Measurements from ENCODE around the gene NAV2. TPM values are rescaled to one million over a fixed set of nuclear protein-coding genes. Genes with fewer than 3 reads are reported as not detected.

Gene NAV2
- total RNA-seq, 1 experiment from 2014 or later, result 46.3 TPM

DNA sequence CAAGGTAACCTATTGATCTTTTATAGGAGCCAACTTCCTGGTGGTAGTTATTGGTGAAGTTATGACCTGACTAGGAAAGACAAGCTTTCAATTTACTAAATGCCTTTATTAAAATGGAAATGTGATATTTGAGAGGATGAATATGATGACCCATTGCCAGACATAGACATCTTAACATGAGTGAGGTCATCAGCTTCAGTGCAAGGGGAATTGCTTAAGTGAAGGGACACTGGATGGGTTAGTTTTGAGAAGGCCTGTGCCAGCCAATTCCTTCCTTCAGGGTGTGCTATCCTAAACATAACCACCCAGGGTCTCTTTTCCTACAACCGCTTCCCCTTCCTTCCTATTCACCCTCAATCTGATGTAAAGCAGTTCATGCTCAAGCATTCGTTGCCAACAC, 21.5 kb downstream of the NAV2 start:
- H3K27me3 ChIP-seq (ENCODE audit: insufficient read depth, low read length), result no peaks in the 10 kb centered on the region; the same call in 1 of the 2 replicates
- no peak for DNase-seq
- H3K9ac ChIP-seq (ENCODE audit: extremely low read depth, insufficient read length, low read length), result no peak overlapping the region
- H3K9me3 ChIP-seq (ENCODE audit: control insufficient read depth, low read depth, low read length), result no peaks in the 10 kb centered on the region
- no peak overlapping the region for H3K23ac ChIP-seq (ENCODE audit: insufficient read length, low read depth, low read length)
- no peak overlapping the region for H4K8ac ChIP-seq (replicated peaks; ENCODE audit: insufficient read length, low read depth, low read length)
- Mint-ChIP-seq H3K4me1 (no peaks in the 10 kb centered on the region; a peak in 2 of 4 replicates), H3K9me3 (no peaks in the 10 kb centered on the region), H3K4me3 (no peak overlapping the region), H3K27ac (no peak overlapping the region), H3K36me3 (ENCODE audit: insufficient read depth in 1 of 3, low read depth in 3 of 3) (no peaks in the 10 kb centered on the region; a peak in 1 of 7 replicates), H3K27me3 (ENCODE audit: low read depth) (peaks cover 8% of the 10 kb centered on the region)
- H2AK5ac ChIP-seq (ENCODE audit: insufficient read length, low read length), result no peak overlapping the region
- H4K20me1 ChIP-seq (ENCODE audit: control insufficient read depth, insufficient read depth, insufficient read length), result no peaks in the 10 kb centered on the region
- H4K5ac ChIP-seq (ENCODE audit: insufficient read length, low read depth, low read length), result no peak overlapping the region
- WGBS (ENCODE audit: extremely low coverage, insufficient read length, low lambda C conversion rate), result no CpG with 5 or more reads among the region's 2 CpGs
- no peak overlapping the region for H4K91ac ChIP-seq (ENCODE audit: insufficient read length, low read depth, low read length)
- no peak overlapping the region for H3K56ac ChIP-seq (ENCODE audit: insufficient read length, low read depth, low read length)
- H3K23me2 ChIP-seq (ENCODE audit: insufficient read length, low read depth, low read length, poor library complexity, severe bottlenecking), result no peaks in the 10 kb centered on the region
- H2BK20ac ChIP-seq (ENCODE audit: low read depth, low read length, poor library complexity, severe bottlenecking), result no peak overlapping the region
- no peak overlapping the region for H3K4ac ChIP-seq (ENCODE audit: low read depth, low read length)
- H3K4me2 ChIP-seq (ENCODE audit: insufficient read depth, insufficient read length, low read length), result no peak overlapping the region
- no peak overlapping the region for H3T11ph ChIP-seq (ENCODE audit: low read length)
- H3K79me1 ChIP-seq (ENCODE audit: insufficient read depth, low read depth, low read length, poor library complexity, severe bottlenecking), result no peaks in the 10 kb centered on the region
- H3K18ac ChIP-seq (ENCODE audit: insufficient read length, low read depth, low read length), result no peak overlapping the region
- no peak overlapping the region for H2BK120ac ChIP-seq (ENCODE audit: low read depth, low read length, poor library complexity, severe bottlenecking)
- no peak overlapping the region for H3K14ac ChIP-seq (ENCODE audit: insufficient read depth, low read length)
- H2BK15ac ChIP-seq (ENCODE audit: low read depth, low read length), result no peak overlapping the region
- H2AFZ ChIP-seq (ENCODE audit: low read length), result no peak overlapping the region
- H3K79me2 ChIP-seq (ENCODE audit: insufficient read depth, low read length), result no peaks in the 10 kb centered on the region
- no peak overlapping the region for H3K27ac ChIP-seq (ENCODE audit: insufficient read length, low read depth, low read length)
- TF ChIP-seq, protein P1, sequence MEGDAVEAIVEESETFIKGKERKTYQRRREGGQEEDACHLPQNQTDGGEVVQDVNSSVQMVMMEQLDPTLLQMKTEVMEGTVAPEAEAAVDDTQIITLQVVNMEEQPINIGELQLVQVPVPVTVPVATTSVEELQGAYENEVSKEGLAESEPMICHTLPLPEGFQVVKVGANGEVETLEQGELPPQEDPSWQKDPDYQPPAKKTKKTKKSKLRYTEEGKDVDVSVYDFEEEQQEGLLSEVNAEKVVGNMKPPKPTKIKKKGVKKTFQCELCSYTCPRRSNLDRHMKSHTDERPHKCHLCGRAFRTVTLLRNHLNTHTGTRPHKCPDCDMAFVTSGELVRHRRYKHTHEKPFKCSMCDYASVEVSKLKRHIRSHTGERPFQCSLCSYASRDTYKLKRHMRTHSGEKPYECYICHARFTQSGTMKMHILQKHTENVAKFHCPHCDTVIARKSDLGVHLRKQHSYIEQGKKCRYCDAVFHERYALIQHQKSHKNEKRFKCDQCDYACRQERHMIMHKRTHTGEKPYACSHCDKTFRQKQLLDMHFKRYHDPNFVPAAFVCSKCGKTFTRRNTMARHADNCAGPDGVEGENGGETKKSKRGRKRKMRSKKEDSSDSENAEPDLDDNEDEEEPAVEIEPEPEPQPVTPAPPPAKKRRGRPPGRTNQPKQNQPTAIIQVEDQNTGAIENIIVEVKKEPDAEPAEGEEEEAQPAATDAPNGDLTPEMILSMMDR (conservative IDR thresholded peaks at IDR 0.05), result no peak
- no peak overlapping the region for H2BK12ac ChIP-seq (ENCODE audit: insufficient read length, low read depth, low read length)
- no peaks in the 10 kb centered on the region for H3K4me1 ChIP-seq (ENCODE audit: insufficient read depth, low read length)
- H2BK5ac ChIP-seq (ENCODE audit: insufficient read length, low read length), result no peak overlapping the region
